H9 (cell line): ENCODE data around the gene BTBD19. TPM values are rescaled to one million over a fixed set of nuclear protein-coding genes. Genes with fewer than 3 reads are reported as not detected.

Experiments used
- DNase-seq: peaks from one replicate; pipeline ENCODE4 v3.0.0-alpha.2; 2017
- H2AFZ ChIP-seq: one replicate; pipeline ENCODE4 v1.6.1; 2013; ENCODE audit warnings: mild to moderate bottlenecking, low read length, control low read depth, moderate library complexity
- H2AK5ac ChIP-seq: 2 replicates; pipeline ENCODE4 v1.6.1; 2013; ENCODE audit warnings: low read length, control low read depth, mixed read lengths; ENCODE audit not compliant: insufficient read length
- H2BK120ac ChIP-seq: one replicate; pipeline ENCODE4 v1.6.1; 2013; ENCODE audit warnings: low read depth, mild to moderate bottlenecking, low read length, control low read depth, inconsistent platforms; ENCODE audit not compliant: poor library complexity, severe bottlenecking
- H2BK12ac ChIP-seq: 2 replicates; pipeline ENCODE4 v1.6.1; 2013; ENCODE audit warnings: low read length, control low read depth, mixed read lengths, low read depth; ENCODE audit not compliant: insufficient read length
- H2BK15ac ChIP-seq: 2 replicates; pipeline ENCODE4 v1.6.1; 2013; ENCODE audit warnings: low read depth, low read length, control low read depth
- H2BK20ac ChIP-seq: one replicate; pipeline ENCODE4 v1.6.1; 2013; ENCODE audit warnings: low read depth, mild to moderate bottlenecking, low read length, control low read depth, inconsistent platforms; ENCODE audit not compliant: poor library complexity, severe bottlenecking
- H2BK5ac ChIP-seq: 2 replicates; pipeline ENCODE4 v1.6.1; 2013; ENCODE audit warnings: low read length, control low read depth, mixed read lengths; ENCODE audit not compliant: insufficient read length
- H3K14ac ChIP-seq: 2 replicates; pipeline ENCODE4 v1.6.1; 2013; ENCODE audit warnings: low read length, control low read depth; ENCODE audit not compliant: insufficient read depth
- H3K18ac ChIP-seq: 2 replicates; pipeline ENCODE4 v1.6.1; 2013; ENCODE audit warnings: low read depth, mild to moderate bottlenecking, mixed read lengths, low read length, control low read depth; ENCODE audit not compliant: insufficient read length
- H3K23ac ChIP-seq: 2 replicates; pipeline ENCODE4 v1.6.1; 2013; ENCODE audit warnings: low read length, control low read depth, mixed read lengths, low read depth; ENCODE audit not compliant: insufficient read length
- H3K23me2 ChIP-seq: 2 replicates; pipeline ENCODE4 v1.6.1; 2013; ENCODE audit warnings: low read depth, mild to moderate bottlenecking, mixed read lengths, low read length, control low read depth; ENCODE audit not compliant: insufficient read length, poor library complexity, severe bottlenecking
- H3K27ac ChIP-seq: 2 replicates; pipeline ENCODE4 v1.5.1; 2013; ENCODE audit warnings: low read length, control low read depth, mixed read lengths, low read depth; ENCODE audit not compliant: insufficient read length
- H3K27me3 ChIP-seq: 2 replicates; pipeline ENCODE4 v1.6.1; 2013; ENCODE audit warnings: low read length, control low read depth, inconsistent platforms; ENCODE audit not compliant: insufficient read depth
- H3K4ac ChIP-seq: 2 replicates; pipeline ENCODE4 v1.6.1; 2013; ENCODE audit warnings: low read depth, mild to moderate bottlenecking, control low read depth, inconsistent platforms, low read length, moderate library complexity
- H3K4me1 ChIP-seq: 2 replicates; pipeline ENCODE4 v1.6.1; 2013; ENCODE audit warnings: low read length, control low read depth, inconsistent platforms; ENCODE audit not compliant: insufficient read depth
- H3K4me2 ChIP-seq: 2 replicates; pipeline ENCODE4 v1.6.1; 2013; ENCODE audit warnings: low read length, control low read depth, mixed read lengths; ENCODE audit not compliant: insufficient read length, insufficient read depth
- H3K56ac ChIP-seq: 2 replicates; pipeline ENCODE4 v1.6.1; 2013; ENCODE audit warnings: low read depth, mild to moderate bottlenecking, mixed read lengths, low read length, control low read depth; ENCODE audit not compliant: insufficient read length
- H3K79me1 ChIP-seq: 2 replicates; pipeline ENCODE4 v1.6.1; 2013; ENCODE audit warnings: low read depth, mild to moderate bottlenecking, moderate library complexity, low read length, control low read depth, inconsistent platforms; ENCODE audit not compliant: insufficient read depth, poor library complexity, severe bottlenecking
- H3K79me2 ChIP-seq: 2 replicates; pipeline ENCODE4 v1.6.1; 2013; ENCODE audit warnings: low read length, control low read depth, inconsistent platforms; ENCODE audit not compliant: insufficient read depth
- H3K9ac ChIP-seq: 2 replicates; pipeline ENCODE4 v1.6.1; 2013; ENCODE audit warnings: low read length, control low read depth, mixed read lengths; ENCODE audit not compliant: insufficient read length; ENCODE audit errors: extremely low read depth
- H3K9me3 ChIP-seq: one replicate; pipeline ENCODE4 v1.6.1; 2013; ENCODE audit warnings: low read depth, low read length, inconsistent platforms; ENCODE audit not compliant: control insufficient read depth
- H3T11ph ChIP-seq: one replicate; pipeline ENCODE4 v1.6.1; 2013; ENCODE audit warnings: mild to moderate bottlenecking, low read length, control low read depth, inconsistent platforms
- H4K20me1 ChIP-seq: one replicate; pipeline ENCODE4 v1.6.1; 2013; ENCODE audit not compliant: control insufficient read depth, insufficient read length, insufficient read depth
- H4K5ac ChIP-seq: 2 replicates; pipeline ENCODE4 v1.6.1; 2013; ENCODE audit warnings: low read depth, mild to moderate bottlenecking, mixed read lengths, low read length, control low read depth; ENCODE audit not compliant: insufficient read length
- H4K8ac ChIP-seq: replicated peaks from 2 replicates; pipeline ENCODE4 v1.6.1; 2013; ENCODE audit warnings: low read length, control low read depth, mixed read lengths, low read depth; ENCODE audit not compliant: insufficient read length
- H4K91ac ChIP-seq: 2 replicates; pipeline ENCODE4 v1.6.1; 2013; ENCODE audit warnings: low read depth, mild to moderate bottlenecking, moderate library complexity, mixed read lengths, low read length, control low read depth; ENCODE audit not compliant: insufficient read length
- H3K27ac Mint-ChIP-seq, 3 experiments: 2 replicates in 2 of 3; 3 replicates in 1 of 3; pipeline ENCODE4 v1.8.0; 2020 to 2021; ENCODE audit warnings: mixed read lengths in 3 of 3, mild to moderate bottlenecking in 1 of 3, moderate library complexity in 1 of 3
- H3K27me3 Mint-ChIP-seq: 2 replicates; pipeline ENCODE4 v1.8.0; 2021; ENCODE audit warnings: low read depth, mild to moderate bottlenecking, moderate library complexity, mixed read lengths
- H3K36me3 Mint-ChIP-seq, 3 experiments: 2 replicates in 2 of 3; 3 replicates in 1 of 3; pipeline ENCODE4 v1.8.0; 2020 to 2021; ENCODE audit warnings: low read depth in 3 of 3, mixed read lengths in 3 of 3; ENCODE audit not compliant: insufficient read depth in 1 of 3
- H3K4me1 Mint-ChIP-seq, 2 experiments: 2 replicates each; pipeline ENCODE4 v1.8.0; 2020; ENCODE audit warnings: mixed read lengths in 2 of 2
- H3K4me3 Mint-ChIP-seq, 2 experiments: 2 replicates in 1 of 2; 3 replicates in 1 of 2; pipeline ENCODE4 v1.8.0; 2020 to 2021; ENCODE audit warnings: mild to moderate bottlenecking in 2 of 2, mixed read lengths in 2 of 2, moderate library complexity in 1 of 2
- H3K9me3 Mint-ChIP-seq, 2 experiments: 2 replicates in 1 of 2; 3 replicates in 1 of 2; pipeline ENCODE4 v1.8.0; 2020; ENCODE audit warnings: mild to moderate bottlenecking in 2 of 2, mixed read lengths in 2 of 2, moderate library complexity in 1 of 2
- WGBS: extraction: QIAGEN DNeasy Blood & Tissue Kit; methylation state at CpG from one replicate; pipeline ENCODE4 v1.1.7; 2013; ENCODE audit warnings: missing lambda C conversion rate, low lambda C conversion rate, mixed read lengths; ENCODE audit not compliant: insufficient read length; ENCODE audit errors: extremely low coverage; 5-methylcytosine and 5-hydroxymethylcytosine counted together
- total RNA-seq: library from RNA; stranded (reverse); gene quantifications from 2 replicates; pipeline ENCODE4 v1.2.1, GENCODE V29; 2021
- TF ChIP-seq, protein P1 (sequence below): fragments of 200-600 bp; sonication (generic); conservative IDR thresholded peaks from 3 replicates; pipeline ENCODE4 v1.8.0; 2021; ENCODE audit warnings: antibody characterized with exemption, mild to moderate bottlenecking

Gene BTBD19
- total RNA-seq, 1 experiment from 2014 or later = 1.9 TPM

DNA sequence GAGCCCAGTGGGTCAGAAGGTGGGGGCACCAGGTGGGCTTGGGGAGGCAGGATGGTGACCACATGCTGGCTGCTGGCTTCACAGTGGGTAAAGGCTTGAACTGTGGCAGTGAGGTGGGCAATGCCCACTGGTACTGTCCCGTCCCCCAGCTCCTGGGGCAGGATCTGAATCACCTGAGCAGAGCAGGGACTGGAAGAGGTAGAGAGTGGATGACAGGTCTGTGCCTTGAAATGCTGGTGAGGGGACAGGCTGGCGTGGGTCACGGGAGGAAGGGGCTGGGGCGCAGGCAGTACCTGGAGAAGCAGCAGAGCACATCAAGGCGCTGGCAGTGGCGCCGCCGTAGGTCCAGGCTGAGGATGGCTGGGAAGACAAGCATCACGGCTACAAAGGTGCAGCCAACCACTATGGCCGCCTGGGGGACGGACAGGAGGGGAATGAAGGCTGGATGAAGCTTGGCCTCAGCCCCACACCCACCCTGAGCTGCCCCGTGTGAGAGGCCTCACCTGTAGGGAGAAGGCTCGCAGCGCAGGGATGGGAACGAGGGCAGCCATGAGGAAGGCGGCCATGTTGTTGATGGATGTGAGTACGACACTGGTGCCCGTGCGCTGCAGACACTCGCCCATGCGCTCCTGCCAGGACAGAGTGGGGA, 19.8 kb downstream of the BTBD19 start:
- H3K27ac Mint-ChIP-seq = peak overlapping the region in 1 of 3 experiments; percentile 68; a peak in 1 of 7 replicates

More for the DNA sequence above, 19.8 kb downstream of the BTBD19 start:
- H3K4me3 Mint-ChIP-seq = no peak overlapping the region
- Histone ChIP-seq H3K27ac (no peak overlapping the region), H3K14ac (no peak overlapping the region), H3K9me3 (no peaks in the 10 kb centered on the region), H4K5ac (no peak overlapping the region), H3K23me2 (no peaks in the 10 kb centered on the region), H2BK20ac (no peak overlapping the region), H3K27me3 (no peaks in the 10 kb centered on the region), H3K56ac (no peak overlapping the region), H2BK5ac (no peak overlapping the region), H3K79me2 (no peaks in the 10 kb centered on the region), H3K4me1 (no peaks in the 10 kb centered on the region; the same call in 1 of the 2 replicates), H3K23ac (no peak overlapping the region), H2AFZ (no peak overlapping the region), H3K79me1 (no peaks in the 10 kb centered on the region), H2BK15ac (no peak overlapping the region), H2BK120ac (no peak overlapping the region), H3K4me2 (no peak overlapping the region), H4K20me1 (no peaks in the 10 kb centered on the region), H3K18ac (no peak overlapping the region), H4K8ac (no peak overlapping the region), H3K9ac (no peak overlapping the region), H2BK12ac (no peak overlapping the region), H3K4ac (no peak overlapping the region), H2AK5ac (no peak overlapping the region), H3T11ph (no peak overlapping the region), H4K91ac (no peak overlapping the region)
- H3K27me3 Mint-ChIP-seq = no peaks in the 10 kb centered on the region; the same call in 1 of the 2 replicates
- TF ChIP-seq, protein P1, sequence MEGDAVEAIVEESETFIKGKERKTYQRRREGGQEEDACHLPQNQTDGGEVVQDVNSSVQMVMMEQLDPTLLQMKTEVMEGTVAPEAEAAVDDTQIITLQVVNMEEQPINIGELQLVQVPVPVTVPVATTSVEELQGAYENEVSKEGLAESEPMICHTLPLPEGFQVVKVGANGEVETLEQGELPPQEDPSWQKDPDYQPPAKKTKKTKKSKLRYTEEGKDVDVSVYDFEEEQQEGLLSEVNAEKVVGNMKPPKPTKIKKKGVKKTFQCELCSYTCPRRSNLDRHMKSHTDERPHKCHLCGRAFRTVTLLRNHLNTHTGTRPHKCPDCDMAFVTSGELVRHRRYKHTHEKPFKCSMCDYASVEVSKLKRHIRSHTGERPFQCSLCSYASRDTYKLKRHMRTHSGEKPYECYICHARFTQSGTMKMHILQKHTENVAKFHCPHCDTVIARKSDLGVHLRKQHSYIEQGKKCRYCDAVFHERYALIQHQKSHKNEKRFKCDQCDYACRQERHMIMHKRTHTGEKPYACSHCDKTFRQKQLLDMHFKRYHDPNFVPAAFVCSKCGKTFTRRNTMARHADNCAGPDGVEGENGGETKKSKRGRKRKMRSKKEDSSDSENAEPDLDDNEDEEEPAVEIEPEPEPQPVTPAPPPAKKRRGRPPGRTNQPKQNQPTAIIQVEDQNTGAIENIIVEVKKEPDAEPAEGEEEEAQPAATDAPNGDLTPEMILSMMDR = no peak
- no CpG with 5 or more reads among the region's 21 CpGs for WGBS
- H3K9me3 Mint-ChIP-seq = no peaks in the 10 kb centered on the region
- peak; percentile 42 for DNase-seq
- H3K36me3 Mint-ChIP-seq = no peaks in the 10 kb centered on the region
- peaks cover 10 to 18% of the 10 kb centered on the region in 2 experiments for H3K4me1 Mint-ChIP-seq
